HG02798 (cell line): ENCODE results near the gene GDI2.
"Not testable (repeated sequence)": the region's sequence is repeated elsewhere in the genome, so short reads cannot be mapped to it uniquely, and the experiment has no call there.

Experiments used
- ATAC-seq: cut with Tn5 transposase; IDR thresholded peaks from one replicate; pipeline ENCODE4 v1.9.1; 2021; ENCODE audit warnings: mild to moderate bottlenecking; ENCODE audit not compliant: unreplicated experiment, poor library complexity

GDI2 gene

DNA sequence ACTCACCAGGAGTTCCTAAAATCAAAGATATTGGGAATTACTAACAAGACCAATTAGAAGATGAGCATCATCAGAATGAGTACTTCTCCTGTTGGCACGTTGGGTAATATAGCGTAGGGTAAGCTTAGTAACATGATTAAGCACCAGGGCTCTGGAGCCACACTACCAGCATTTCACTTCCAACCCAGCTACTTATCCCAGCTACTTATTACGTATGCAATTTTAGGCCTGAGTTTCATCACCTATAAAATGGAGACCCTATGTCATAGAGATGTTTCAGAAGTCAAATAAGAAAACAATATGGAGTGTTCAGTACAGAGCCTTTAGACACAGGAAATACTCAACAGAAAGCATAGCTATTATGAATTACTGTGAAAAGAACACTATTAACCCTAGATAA is 19.0 kb downstream of the GDI2 start:
- ATAC-seq: no peak

GRCh38 chr10:5789626-5790025 is 23.6 kb downstream of the GDI2 start:
- ATAC-seq: no peak

DNA sequence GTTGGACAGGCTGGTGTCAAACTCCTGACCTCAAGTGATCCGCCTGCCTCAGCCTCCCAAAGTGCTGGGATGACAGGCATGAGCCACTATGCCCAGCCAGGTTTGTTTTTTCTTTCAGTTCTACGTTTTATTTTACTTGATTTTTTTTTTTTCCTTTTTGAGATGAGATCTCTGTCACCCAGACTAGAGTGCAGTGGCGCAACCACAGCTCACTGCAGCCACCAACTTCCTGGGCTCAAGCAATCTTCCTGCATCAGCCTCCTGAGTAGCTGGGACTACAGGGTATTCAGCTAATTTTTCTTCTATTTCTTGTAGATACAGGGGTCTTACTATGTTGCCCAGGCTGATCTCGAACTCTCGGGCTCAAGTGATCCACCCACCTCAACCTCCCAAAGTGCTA is 24.3 kb downstream of the GDI2 start:
- no peak for ATAC-seq

- no peak for ATAC-seq
Observed at GRCh38 chr10:5783300-5783699, 29.9 kb downstream of the GDI2 start.

DNA sequence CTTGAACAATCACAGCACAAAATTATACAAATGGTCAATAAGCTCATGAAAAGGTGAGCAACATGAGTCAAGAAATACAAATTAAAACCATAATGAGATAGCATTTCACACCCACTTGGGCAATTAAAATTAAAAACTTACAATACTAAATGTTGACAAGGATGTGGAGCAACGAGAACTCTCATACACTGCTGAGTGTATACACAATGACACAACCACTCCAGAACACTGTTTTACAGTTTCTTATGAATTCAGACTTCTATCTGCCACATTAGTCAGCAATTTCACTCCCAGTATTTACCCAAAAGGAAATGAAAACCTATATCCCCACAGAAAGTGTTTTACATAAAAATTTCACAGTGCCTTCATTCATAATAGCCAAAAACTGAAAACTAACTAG is 31.1 kb downstream of the GDI2 start:
- no peak for ATAC-seq

- ATAC-seq: no peak
Observed at GRCh38 chr10:5779730-5780129, 33.5 kb downstream of the GDI2 start.

DNA sequence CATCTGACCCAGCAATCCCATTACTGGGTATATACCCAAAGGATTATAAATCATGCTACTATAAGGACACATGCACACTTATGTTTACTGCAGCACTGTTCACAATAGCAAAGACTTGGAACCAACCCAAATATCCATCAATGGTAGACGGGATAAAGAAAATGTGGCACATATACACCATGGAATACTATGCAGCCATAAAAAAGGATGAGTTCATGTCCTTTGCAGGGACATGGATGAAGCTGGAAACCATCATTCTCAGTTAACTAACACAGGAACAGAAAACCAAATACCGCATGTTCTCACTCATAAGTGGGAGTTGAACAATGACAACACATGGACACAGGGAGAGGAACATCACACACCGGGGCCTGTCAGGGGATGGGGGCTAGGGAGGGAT is 35.5 kb downstream of the GDI2 start:
- ATAC-seq: not testable (repeated sequence)

- ATAC-seq: no peak
Observed at GRCh38 chr10:5776881-5777197, 36.4 kb downstream of the GDI2 start.

GRCh38 chr10:5776136-5776880 is 36.9 kb downstream of the GDI2 start:
- ATAC-seq: no peak

DNA sequence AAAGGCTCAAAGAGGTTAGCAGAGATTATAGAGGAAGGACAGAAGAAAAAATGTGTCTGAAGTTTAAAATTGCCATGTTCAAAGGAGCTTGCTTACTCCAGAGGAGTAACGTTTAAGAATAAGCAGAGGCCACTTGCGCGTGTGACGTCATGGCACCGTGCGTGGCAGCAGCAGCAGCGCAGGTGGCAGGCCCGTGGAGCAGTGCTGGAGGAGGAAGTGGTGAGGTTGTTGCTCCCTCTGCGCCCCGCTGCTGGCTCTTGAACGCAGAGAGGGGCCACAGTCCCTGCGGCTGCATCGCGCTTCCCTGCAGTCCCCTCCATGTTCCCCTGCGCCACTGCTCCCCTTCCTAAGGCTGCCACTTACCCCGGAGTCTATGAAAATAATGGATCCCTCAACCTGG is 37.5 kb downstream of the GDI2 start:
- ATAC-seq: no peak

- no peak for ATAC-seq
Observed at GRCh38 chr10:5774987-5775620, 38.1 kb downstream of the GDI2 start.

DNA sequence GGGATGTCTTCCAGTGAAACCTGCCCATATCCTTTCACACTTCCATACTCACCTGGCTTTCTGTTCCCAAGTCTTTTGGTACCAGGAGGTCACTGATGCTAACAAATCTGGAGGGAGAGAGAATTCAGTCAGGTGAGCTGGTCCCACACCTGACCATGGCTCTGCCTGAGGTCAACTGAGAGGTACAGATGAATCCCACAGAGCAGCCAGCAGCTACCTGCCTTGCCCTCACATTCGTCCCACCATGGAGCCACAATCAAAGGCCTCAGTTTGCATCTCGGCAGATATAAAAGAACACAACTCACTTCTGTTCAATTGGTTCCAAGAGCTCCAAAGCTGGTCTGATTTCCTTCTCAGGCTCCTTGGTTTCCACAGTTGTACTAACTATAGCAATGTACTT is 47.0 kb downstream of the GDI2 start:
- no peak for ATAC-seq

DNA sequence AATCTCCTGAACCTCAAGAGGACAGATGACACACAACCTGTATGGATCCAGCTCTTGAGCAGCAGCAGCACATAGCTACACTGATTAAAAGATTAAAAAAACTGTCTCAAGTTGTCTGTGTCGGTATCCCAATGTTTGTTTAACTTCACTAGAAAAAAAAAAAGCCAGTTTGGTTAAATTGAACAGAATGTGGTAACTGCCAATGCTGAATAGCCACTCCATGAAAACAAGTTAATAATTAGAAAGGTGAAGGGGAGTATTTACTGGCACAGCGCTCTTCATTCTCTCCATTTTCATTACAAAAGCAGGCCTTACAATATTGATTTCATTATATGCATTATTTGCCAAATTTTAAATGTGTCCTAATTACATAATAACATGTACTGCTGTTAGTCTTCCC is 47.6 kb downstream of the GDI2 start:
- no peak for ATAC-seq

GRCh38 chr10:5764422-5765297 is 48.6 kb downstream of the GDI2 start:
- ATAC-seq: no peak

GRCh38 chr10:5762531-5762930 is 50.7 kb downstream of the GDI2 start:
- ATAC-seq: no peak

- ATAC-seq: no peak
Observed at GRCh38 chr10:5761220-5761619, 52.0 kb downstream of the GDI2 start.

- ATAC-seq: no peak
Observed at GRCh38 chr10:5760515-5760914, 52.7 kb downstream of the GDI2 start.

GRCh38 chr10:5758927-5759326 is 54.3 kb downstream of the GDI2 start:
- no peak for ATAC-seq

GRCh38 chr10:5757766-5758517 is 55.3 kb downstream of the GDI2 start:
- ATAC-seq: no peak

DNA sequence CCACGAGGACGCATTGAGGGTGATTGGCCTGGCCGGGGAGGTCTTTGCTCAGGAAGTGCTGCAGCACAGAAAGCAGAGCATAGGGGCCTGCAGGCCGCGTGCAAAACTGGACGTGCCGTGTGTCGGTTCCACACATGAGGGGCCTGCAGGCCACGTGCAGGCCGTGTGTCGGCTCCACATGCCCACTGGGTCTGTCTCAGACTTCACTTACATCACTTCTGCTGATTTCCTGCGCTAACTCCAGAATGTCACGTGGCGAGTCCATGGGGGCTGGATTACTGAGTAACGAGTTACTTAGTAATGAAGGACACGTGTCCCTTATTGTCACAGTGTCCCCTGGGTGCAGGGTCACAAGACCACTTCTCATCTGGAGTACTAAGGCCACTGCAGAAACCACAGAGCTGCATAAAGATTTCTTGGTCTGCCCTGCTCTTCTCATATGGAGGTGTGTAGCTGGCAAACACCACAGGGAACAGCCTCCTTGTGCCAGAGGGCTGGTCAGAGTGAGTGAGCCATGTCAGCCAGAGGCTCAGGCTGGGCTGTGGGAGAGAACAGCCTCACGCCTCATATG is 60.8 kb downstream of the GDI2 start:
- ATAC-seq: no peak
